ENCODE results near the gene RMP24.

Gene RMP24

GRCh38 chr18:35935805-35936204 lies 36.7 kb upstream of the RMP24 start:
- no peak for DNase-seq (ENCODE audit: low read depth in 2 of 2)
- H3K4me3 ChIP-seq (replicated peaks in 1 of 2; ENCODE audit: low read depth in 2 of 2, low read length in 2 of 2), result no peak overlapping the region
- TF ChIP-seq CTCF (IDR thresholded peaks at IDR 0.05; ENCODE audit: low read depth, low read length), result no peak

- peak in 1 of 2 donors; percentile 31 for DNase-seq (ENCODE audit: low read depth in 2 of 2)
- TF ChIP-seq CTCF (IDR thresholded peaks at IDR 0.05; ENCODE audit: low read depth, low read length), result no peak
- no peak overlapping the region for H3K4me3 ChIP-seq (replicated peaks in 1 of 2; ENCODE audit: low read depth in 2 of 2, low read length in 2 of 2)
These were observed 35.5 kb upstream of the RMP24 start for GRCh38 chr18:35936951-35937350.

- H3K4me3 ChIP-seq (replicated peaks in 1 of 2; ENCODE audit: low read depth in 2 of 2, low read length in 2 of 2), result no peak overlapping the region
- no peak for TF ChIP-seq CTCF (IDR thresholded peaks at IDR 0.05; ENCODE audit: low read depth, low read length)
- DNase-seq (ENCODE audit: low read depth in 2 of 2), result peak; percentile 18 to 54
These were observed 34.3 kb upstream of the RMP24 start for GRCh38 chr18:35938158-35938557.

- DNase-seq (ENCODE audit: low read depth in 2 of 2), result peak in 1 of 2 donors; percentile 33
- TF ChIP-seq CTCF (IDR thresholded peaks at IDR 0.05; ENCODE audit: low read depth, low read length), result no peak
- H3K4me3 ChIP-seq (replicated peaks in 1 of 2; ENCODE audit: low read depth in 2 of 2, low read length in 2 of 2), result no peak overlapping the region
These were observed 33.9 kb upstream of the RMP24 start for GRCh38 chr18:35938562-35938961.

GRCh38 chr18:35939138-35939537 lies 33.3 kb upstream of the RMP24 start:
- TF ChIP-seq CTCF (IDR thresholded peaks at IDR 0.05; ENCODE audit: low read depth, low read length), result peak; percentile 30
- DNase-seq (ENCODE audit: low read depth in 2 of 2), result peak; percentile 6 to 15
- no peak overlapping the region for H3K4me3 ChIP-seq (replicated peaks in 1 of 2; ENCODE audit: low read depth in 2 of 2, low read length in 2 of 2)

GRCh38 chr18:35941299-35941698 lies 31.2 kb upstream of the RMP24 start:
- no peak overlapping the region for H3K4me3 ChIP-seq (replicated peaks in 1 of 2; ENCODE audit: low read depth in 2 of 2, low read length in 2 of 2)
- TF ChIP-seq CTCF (IDR thresholded peaks at IDR 0.05; ENCODE audit: low read depth, low read length), result no peak
- DNase-seq (ENCODE audit: low read depth in 2 of 2), result no peak

- no peak for TF ChIP-seq CTCF (IDR thresholded peaks at IDR 0.05; ENCODE audit: low read depth, low read length)
- no peak for DNase-seq (ENCODE audit: low read depth in 2 of 2)
- no peak overlapping the region for H3K4me3 ChIP-seq (replicated peaks in 1 of 2; ENCODE audit: low read depth in 2 of 2, low read length in 2 of 2)
These were observed 30.3 kb upstream of the RMP24 start for GRCh38 chr18:35942133-35942532.

All from cardiac fibroblast (primary cell).